ENCODE measurements around the gene NEDD9.

DNA sequence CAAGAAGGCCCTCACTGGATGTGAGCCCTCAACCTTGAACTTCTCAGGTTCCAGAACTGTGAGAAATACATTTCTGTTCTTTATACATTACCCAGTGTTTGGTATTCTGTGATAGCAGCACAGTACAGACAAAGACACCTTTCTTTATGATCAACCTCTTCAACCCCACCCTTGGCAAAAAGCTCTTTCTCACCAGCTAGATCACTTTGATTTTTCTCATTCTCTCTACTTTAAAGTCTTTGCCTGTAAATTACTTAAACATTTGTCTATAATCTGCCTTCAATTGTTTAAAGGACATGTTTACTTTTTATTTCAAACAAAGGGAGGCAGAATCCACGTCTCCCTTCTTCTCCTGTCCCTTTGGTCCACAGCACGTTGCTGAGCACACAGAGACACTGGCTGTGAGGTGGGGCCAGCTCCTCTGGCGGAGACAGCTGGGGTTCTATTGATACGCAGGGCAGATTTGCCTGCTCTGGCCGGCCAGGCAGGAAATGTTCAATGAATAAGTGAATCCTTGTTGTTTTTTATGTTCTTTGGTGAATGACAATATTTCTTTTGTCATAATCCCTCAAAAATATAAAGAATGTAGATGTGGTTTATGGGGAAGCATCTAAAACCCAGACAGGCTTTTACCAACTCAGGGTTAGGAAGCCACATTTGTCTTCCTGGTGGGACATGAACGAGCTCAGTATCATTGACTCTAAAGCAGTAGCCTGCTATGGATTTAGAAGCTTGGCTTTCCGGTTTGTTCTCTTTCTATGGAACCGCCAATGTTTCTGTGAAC lies 52.9 kb downstream of the NEDD9 start:
- TF ChIP-seq POLR2AphosphoS5 (IDR thresholded peaks at IDR 0.05; ENCODE audit: low read depth, low read length) (no peak), POLR2A (IDR thresholded peaks at IDR 0.05; ENCODE audit: low read depth, low read length) (no peak), TAF1 (IDR thresholded peaks at IDR 0.05; ENCODE audit: borderline replicate concordance, low read depth, low read length) (no peak)

Data from GM12892 (cell line).